Panc1 (cell line): ENCODE results near the gene ATXN2.

Experiments used
- CTCF ChIP-seq: fragments of 450-650 bp; IDR thresholded peaks from 2 replicates; pipeline ENCODE4 v1.5.1; 2017; ENCODE audit warnings: mild to moderate bottlenecking
- POLR2AphosphoS5 ChIP-seq: IDR thresholded peaks from 2 replicates; pipeline ENCODE4 v1.6.1; 2012; ENCODE audit warnings: mild to moderate bottlenecking, low read depth, low read length, moderate library complexity
- REST ChIP-seq, 2 experiments: IDR thresholded peaks; 2 replicates each; pipeline ENCODE4 v1.6.1; 2011 to 2012; ENCODE audit warnings: low read depth in 2 of 2, control low read depth in 1 of 2, low read length in 1 of 2, mild to moderate bottlenecking in 1 of 2, moderate library complexity in 1 of 2; ENCODE audit not compliant: insufficient read depth in 1 of 2
- SIN3A ChIP-seq: IDR thresholded peaks from 2 replicates; pipeline ENCODE4 v1.6.1; 2012; ENCODE audit warnings: low read depth, mild to moderate bottlenecking, low read length, moderate library complexity, borderline replicate concordance; ENCODE audit not compliant: insufficient read depth

- TF ChIP-seq CTCF (no peak), POLR2AphosphoS5 (no peak), SIN3A (no peak), REST (IDR thresholded peaks at IDR 0.05; ENCODE audit: insufficient read depth in 1 of 2, low read depth in 2 of 2, low read length in 1 of 2) (no peak)
These were observed 181.1 kb downstream of the ATXN2 start for GRCh38 chr12:111417784-111418593.
